Measurements from ENCODE around the gene PTGES3.

DNA sequence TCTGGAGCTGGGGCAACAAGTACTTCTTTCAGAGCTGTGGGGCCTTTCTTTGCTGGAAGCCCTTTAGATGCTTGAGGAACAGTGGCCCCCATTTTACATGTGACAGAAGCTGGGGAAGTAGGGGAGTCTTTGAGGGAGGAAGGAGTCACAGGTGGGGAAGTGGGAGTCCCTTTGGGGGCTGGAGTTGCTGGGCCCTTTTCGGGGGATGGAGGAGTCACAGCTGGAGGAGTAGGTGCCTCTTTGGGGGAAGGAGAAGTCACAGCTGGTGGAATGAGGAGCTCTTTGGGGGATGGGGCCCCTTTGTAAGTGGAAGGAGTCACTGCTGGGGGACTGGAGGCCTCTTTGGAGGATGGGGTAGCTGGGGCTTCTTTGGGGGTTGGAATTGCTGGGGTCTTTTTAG is 28.4 kb upstream of the PTGES3 start:
- TF ChIP-seq, protein P1, sequence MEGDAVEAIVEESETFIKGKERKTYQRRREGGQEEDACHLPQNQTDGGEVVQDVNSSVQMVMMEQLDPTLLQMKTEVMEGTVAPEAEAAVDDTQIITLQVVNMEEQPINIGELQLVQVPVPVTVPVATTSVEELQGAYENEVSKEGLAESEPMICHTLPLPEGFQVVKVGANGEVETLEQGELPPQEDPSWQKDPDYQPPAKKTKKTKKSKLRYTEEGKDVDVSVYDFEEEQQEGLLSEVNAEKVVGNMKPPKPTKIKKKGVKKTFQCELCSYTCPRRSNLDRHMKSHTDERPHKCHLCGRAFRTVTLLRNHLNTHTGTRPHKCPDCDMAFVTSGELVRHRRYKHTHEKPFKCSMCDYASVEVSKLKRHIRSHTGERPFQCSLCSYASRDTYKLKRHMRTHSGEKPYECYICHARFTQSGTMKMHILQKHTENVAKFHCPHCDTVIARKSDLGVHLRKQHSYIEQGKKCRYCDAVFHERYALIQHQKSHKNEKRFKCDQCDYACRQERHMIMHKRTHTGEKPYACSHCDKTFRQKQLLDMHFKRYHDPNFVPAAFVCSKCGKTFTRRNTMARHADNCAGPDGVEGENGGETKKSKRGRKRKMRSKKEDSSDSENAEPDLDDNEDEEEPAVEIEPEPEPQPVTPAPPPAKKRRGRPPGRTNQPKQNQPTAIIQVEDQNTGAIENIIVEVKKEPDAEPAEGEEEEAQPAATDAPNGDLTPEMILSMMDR (IDR thresholded peaks at IDR 0.05; ENCODE audit: low read depth, low read length, missing input control): no peak
- TF ChIP-seq RAD21 (IDR thresholded peaks at IDR 0.05) (no peak), TAF1 (conservative IDR thresholded peaks at IDR 0.05) (no peak)
- TF ChIP-seq, protein P2, sequence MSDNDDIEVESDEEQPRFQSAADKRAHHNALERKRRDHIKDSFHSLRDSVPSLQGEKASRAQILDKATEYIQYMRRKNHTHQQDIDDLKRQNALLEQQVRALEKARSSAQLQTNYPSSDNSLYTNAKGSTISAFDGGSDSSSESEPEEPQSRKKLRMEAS (IDR thresholded peaks at IDR 0.05): no peak

Data from liver (tissue), 3 donors.